GM12874 (cell line): ENCODE data around the gene KDSR.

ENCODE experiments used
- CTCF ChIP-seq: IDR thresholded peaks from 2 replicates; pipeline ENCODE4 v1.5.1; 2011; ENCODE audit warnings: low read depth, mild to moderate bottlenecking, control low read depth, low read length, moderate library complexity; ENCODE audit not compliant: insufficient read depth

The KDSR gene

GRCh38 chr18:63315131-63315662 is 51.8 kb downstream of the KDSR start:
- TF ChIP-seq CTCF: no peak

GRCh38 chr18:63314062-63314790 is 52.8 kb downstream of the KDSR start:
- TF ChIP-seq CTCF: no peak

GRCh38 chr18:63313396-63313917 is 53.5 kb downstream of the KDSR start:
- no peak for TF ChIP-seq CTCF

GRCh38 chr18:63312737-63313395 is 54.1 kb downstream of the KDSR start:
- TF ChIP-seq CTCF: no peak

- TF ChIP-seq CTCF: no peak
Observed at GRCh38 chr18:63312019-63312409, 55.0 kb downstream of the KDSR start.

- no peak for TF ChIP-seq CTCF
Observed at GRCh38 chr18:63311118-63312018, 55.6 kb downstream of the KDSR start.

- TF ChIP-seq CTCF: no peak
Observed at GRCh38 chr18:63309422-63309821, 57.6 kb downstream of the KDSR start.
